Endodermal cell (in vitro differentiated cells): ENCODE measurements around the gene TNFAIP8L2. TPM values are rescaled to one million over a fixed set of nuclear protein-coding genes. Genes with fewer than 3 reads are reported as not detected.

ENCODE experiments used
- DNase-seq: peaks from one replicate; pipeline ENCODE4 v3.0.0-alpha.2; 2017
- H3K27ac ChIP-seq: 2 replicates; pipeline ENCODE4 v1.5.1; 2013; ENCODE audit warnings: mild to moderate bottlenecking, low read depth, low read length, moderate library complexity
- H3K27me3 ChIP-seq: 2 replicates; pipeline ENCODE4 v1.6.1; 2013; ENCODE audit warnings: mild to moderate bottlenecking, low read length, moderate library complexity; ENCODE audit not compliant: insufficient read depth, control insufficient read depth, poor library complexity, severe bottlenecking
- H3K36me3 ChIP-seq: 2 replicates; pipeline ENCODE4 v1.7.0; 2013; ENCODE audit warnings: mild to moderate bottlenecking, low read length, moderate library complexity; ENCODE audit not compliant: control insufficient read depth, insufficient read depth
- H3K4me1 ChIP-seq: one replicate; pipeline ENCODE4 v1.7.0; 2013; ENCODE audit warnings: low read length; ENCODE audit not compliant: control insufficient read depth, insufficient read depth
- H3K4me3 ChIP-seq: 2 replicates; pipeline ENCODE4 v1.5.1; 2013; ENCODE audit warnings: mild to moderate bottlenecking, low read length, moderate library complexity
- H3K9ac ChIP-seq: 2 replicates; pipeline ENCODE4 v1.6.1; 2013; ENCODE audit warnings: mild to moderate bottlenecking, low read length, moderate library complexity; ENCODE audit not compliant: poor library complexity, severe bottlenecking; ENCODE audit errors: extremely low read depth
- H3K9me3 ChIP-seq: 2 replicates; pipeline ENCODE4 v1.6.1; 2013; ENCODE audit warnings: mild to moderate bottlenecking, low read length, moderate library complexity; ENCODE audit not compliant: control insufficient read depth
- H3K27ac Mint-ChIP-seq: 2 replicates; pipeline ENCODE4 v1.8.0; 2020; ENCODE audit warnings: mixed read lengths
- H3K27me3 Mint-ChIP-seq: 2 replicates; pipeline ENCODE4 v1.8.0; 2021; ENCODE audit warnings: mild to moderate bottlenecking, mixed read lengths; ENCODE audit not compliant: insufficient read depth
- H3K36me3 Mint-ChIP-seq: 2 replicates; pipeline ENCODE4 v1.8.0; 2020; ENCODE audit warnings: low read depth, mixed read lengths
- H3K4me1 Mint-ChIP-seq: 2 replicates; pipeline ENCODE4 v1.8.0; 2020; ENCODE audit warnings: mixed read lengths
- H3K4me3 Mint-ChIP-seq: 2 replicates; pipeline ENCODE4 v1.8.0; 2020; ENCODE audit warnings: mild to moderate bottlenecking, moderate library complexity, mixed read lengths
- H3K9me3 Mint-ChIP-seq: 2 replicates; pipeline ENCODE4 v1.8.0; 2020; ENCODE audit warnings: mild to moderate bottlenecking, mixed read lengths
- CTCF ChIP-seq: fragments of 200-600 bp; sonication (generic); conservative IDR thresholded peaks from 2 replicates; pipeline ENCODE4 v1.5.0; 2021; ENCODE audit warnings: antibody characterized with exemption, mild to moderate bottlenecking
- WGBS, 2 experiments: methylation state at CpG; one replicate each; pipeline versions ENCODE4 v1.1.5 to v1.1.7; 2013; ENCODE audit warnings: missing lambda C conversion rate in 2 of 2, mixed read lengths in 1 of 2; ENCODE audit not compliant: insufficient coverage in 1 of 2, insufficient read length in 1 of 2; 5-methylcytosine and 5-hydroxymethylcytosine counted together
- total RNA-seq, 2 donors: library from RNA; stranded (reverse); fragmentation: NEBNext Ultra II Directional in 1 of 2; extraction: Animal tissue kit (Norgen Biotek cat#: 25700) in 1 of 2; gene quantifications; 2 replicates in 1 of 2; 3 replicates in 1 of 2; pipeline ENCODE4 v1.2.1, GENCODE V29; 2021

Gene TNFAIP8L2
- total RNA-seq, 2 donors from 2014 or later, result not detected

GRCh38 chr1:151147132-151147503 lies 9.3 kb upstream of the TNFAIP8L2 start:
- Mint-ChIP-seq H3K27me3 (peaks cover 11% of the 10 kb centered on the region), H3K27ac (no peak overlapping the region), H3K4me1 (peaks cover 27% of the 10 kb centered on the region), H3K36me3 (no peaks in the 10 kb centered on the region), H3K4me3 (peak overlapping the region; percentile 85), H3K9me3 (no peaks in the 10 kb centered on the region)
- Histone ChIP-seq H3K9ac (peak overlapping the region; percentile 51), H3K36me3 (peaks cover 3% of the 10 kb centered on the region), H3K27ac (no peak overlapping the region), H3K9me3 (no peaks in the 10 kb centered on the region), H3K4me1 (no peaks in the 10 kb centered on the region), H3K4me3 (peak overlapping the region; percentile 92), H3K27me3 (no peaks in the 10 kb centered on the region)
- DNase-seq, result no peak
- no peak for TF ChIP-seq CTCF
- WGBS, 2 experiments, result 17% methylated on average over 7 of the region's 7 CpGs; no CpG with 5 or more reads in 1 of the 2 experiments

GRCh38 chr1:151147665-151148064 lies 8.8 kb upstream of the TNFAIP8L2 start:
- no peak for DNase-seq
- no peak overlapping the region for H3K27ac ChIP-seq
- H3K27me3 Mint-ChIP-seq, result peaks cover 11% of the 10 kb centered on the region
- H3K4me1 Mint-ChIP-seq, result peaks cover 27% of the 10 kb centered on the region
- WGBS, 2 experiments, result 82 to 100% methylated on average over 1 to 2 of the region's 2 CpGs
- TF ChIP-seq CTCF, result no peak
- H3K36me3 Mint-ChIP-seq, result no peaks in the 10 kb centered on the region
- no peaks in the 10 kb centered on the region for H3K9me3 ChIP-seq
- H3K4me3 ChIP-seq, result peak overlapping the region; percentile 92
- no peaks in the 10 kb centered on the region for H3K27me3 ChIP-seq
- no peak overlapping the region for H3K9ac ChIP-seq
- no peaks in the 10 kb centered on the region for H3K36me3 ChIP-seq
- H3K4me3 Mint-ChIP-seq, result no peak overlapping the region
- H3K4me1 ChIP-seq, result no peaks in the 10 kb centered on the region
- no peak overlapping the region for H3K27ac Mint-ChIP-seq
- H3K9me3 Mint-ChIP-seq, result no peaks in the 10 kb centered on the region

- no peak overlapping the region for H3K4me3 Mint-ChIP-seq
- Histone ChIP-seq H3K27me3 (no peaks in the 10 kb centered on the region), H3K9ac (no peak overlapping the region), H3K27ac (no peak overlapping the region), H3K4me1 (no peaks in the 10 kb centered on the region), H3K9me3 (no peaks in the 10 kb centered on the region), H3K4me3 (no peak overlapping the region), H3K36me3 (peaks cover 45% of the 10 kb centered on the region)
- peaks cover 2% of the 10 kb centered on the region for H3K4me1 Mint-ChIP-seq
- TF ChIP-seq CTCF, result no peak
- WGBS, 2 experiments, result 90 to 92% methylated on average over 6 of the region's 6 CpGs
- no peaks in the 10 kb centered on the region for H3K27me3 Mint-ChIP-seq
- H3K36me3 Mint-ChIP-seq, result peaks cover 32% of the 10 kb centered on the region
- no peaks in the 10 kb centered on the region for H3K9me3 Mint-ChIP-seq
- H3K27ac Mint-ChIP-seq, result no peak overlapping the region
- DNase-seq, result no peak
Measured at GRCh38 chr1:151157067-151157531, 650 bp downstream of the TNFAIP8L2 start.
